Endothelial cell of umbilical vein (primary cell): ENCODE measurements around the gene RPIA. TPM values are rescaled to one million over a fixed set of nuclear protein-coding genes. Genes with fewer than 3 reads are reported as not detected.

Source experiments
- BruUV-seq: library from RNA; stranded (reverse); fragments of 400-500 nt; replicated peaks from 2 replicates; lab custom pipeline; 2021; lab: Mats Ljungman, UMichigan
- CTCF ChIA-PET: fragments of 300-600, 350-600 bp; sonication (Branson Sonifier 250); formaldehyde crosslinking; loops from one replicate; lab custom pipeline; 2021; ENCODE audit warnings: antibody characterized with exemption, inconsistent platforms; lab: Charles Lee
- POLR2A ChIA-PET: fragments of 300-600, 350-600 bp; sonication (Branson Sonifier 250); formaldehyde crosslinking; loops from one replicate; lab custom pipeline; 2021; ENCODE audit warnings: antibody characterized with exemption, inconsistent platforms; lab: Charles Lee
- DNase-seq: peaks from one replicate; pipeline ENCODE4 v3.0.0-alpha.2; 2011; ENCODE audit warnings: low read depth, low spot score
- FAIRE-seq: peaks from 2 replicates; lab custom pipeline; 2011; peaks lifted over from hg19 to GRCh38; lab: Jason Lieb, UNC
- H2AFZ ChIP-seq: 2 replicates; pipeline ENCODE4 v1.6.0; 2012; ENCODE audit warnings: low read depth, low read length, control low read depth, inconsistent platforms
- H3K27ac ChIP-seq: 2 replicates; pipeline ENCODE4 v1.5.1; 2011; ENCODE audit warnings: low read depth, mild to moderate bottlenecking, control low read depth, low read length, moderate library complexity; ENCODE audit not compliant: insufficient read depth
- H3K27me3 ChIP-seq, 2 experiments: 2 replicates each; pipeline versions ENCODE4 v1.6.0 to v1.6.1; 2011; ENCODE audit warnings: low read length in 2 of 2, mixed read lengths in 1 of 2; ENCODE audit not compliant: control insufficient read depth in 2 of 2, insufficient read depth in 2 of 2
- H3K36me3 ChIP-seq, 2 experiments: 2 replicates in 1 of 2; 3 replicates in 1 of 2; pipeline ENCODE4 v1.5.1; 2011; ENCODE audit warnings: low read length in 2 of 2, mild to moderate bottlenecking in 1 of 2, moderate library complexity in 1 of 2; ENCODE audit not compliant: control insufficient read depth in 2 of 2, insufficient read depth in 2 of 2; ENCODE audit errors: extremely low read depth in 1 of 2
- H3K4me1 ChIP-seq: 3 replicates; pipeline ENCODE4 v1.5.1; 2011; ENCODE audit warnings: mild to moderate bottlenecking, low read length; ENCODE audit not compliant: control insufficient read depth, insufficient read depth; ENCODE audit errors: extremely low read depth
- H3K4me2 ChIP-seq: 2 replicates; pipeline ENCODE4 v1.6.1; 2011; ENCODE audit warnings: low read length, control low read depth, mixed read lengths; ENCODE audit not compliant: insufficient read depth
- H3K4me3 ChIP-seq, 3 experiments: fragments of 200-600 bp in 1 of 3; sonication (generic), shearing (Covaris generic) in 1 of 3; replicated peaks in 1 of 3; 2 replicates each; pipeline ENCODE4 v1.5.1; 2011 to 2016; ENCODE audit warnings: control low read depth in 3 of 3, low read length in 3 of 3, mild to moderate bottlenecking in 2 of 3, inconsistent platforms in 1 of 3, low read depth in 1 of 3, moderate library complexity in 1 of 3; ENCODE audit not compliant: insufficient read depth in 1 of 3
- H3K79me2 ChIP-seq: 2 replicates; pipeline ENCODE4 v1.6.0; 2012; ENCODE audit warnings: low read length, inconsistent platforms; ENCODE audit not compliant: control insufficient read depth, insufficient read depth
- H3K9ac ChIP-seq: replicated peaks from 2 replicates; pipeline ENCODE3; 2011; ENCODE audit warnings: low read length, control low read depth; ENCODE audit not compliant: insufficient read depth; ENCODE audit errors: extremely low read depth
- H3K9me1 ChIP-seq: replicated peaks from 3 replicates; pipeline ENCODE4 v1.6.0; 2011; ENCODE audit warnings: mild to moderate bottlenecking, low read length; ENCODE audit not compliant: control insufficient read depth, insufficient read depth; ENCODE audit errors: extremely low read depth
- H3K9me3 ChIP-seq: replicated peaks from 2 replicates; pipeline ENCODE4 v1.5.1; 2012; ENCODE audit warnings: low read length, inconsistent platforms; ENCODE audit not compliant: control insufficient read depth, insufficient read depth
- H4K20me1 ChIP-seq: replicated peaks from 2 replicates; pipeline ENCODE3; 2011; ENCODE audit warnings: mild to moderate bottlenecking, low read length; ENCODE audit not compliant: control insufficient read depth, insufficient read depth; ENCODE audit errors: extremely low read depth
- FOS ChIP-seq: IDR thresholded peaks from 2 replicates; pipeline ENCODE4 v1.6.1; 2011; ENCODE audit warnings: mild to moderate bottlenecking, low read length, moderate library complexity, borderline replicate concordance; ENCODE audit not compliant: insufficient read depth
- GATA2 ChIP-seq: IDR thresholded peaks from 2 replicates; pipeline ENCODE4 v1.7.0; 2011; ENCODE audit warnings: low read depth, mild to moderate bottlenecking, moderate library complexity, mixed read lengths, low read length; ENCODE audit not compliant: insufficient read length, insufficient read depth
- JUN ChIP-seq: IDR thresholded peaks from 2 replicates; pipeline ENCODE4 v1.6.1; 2011; ENCODE audit warnings: borderline replicate concordance, low read depth; ENCODE audit not compliant: insufficient read length, insufficient read depth
- MAX ChIP-seq: IDR thresholded peaks from 2 replicates; pipeline ENCODE4 v1.6.1; 2011; ENCODE audit not compliant: insufficient read depth, insufficient read length
- MYC ChIP-seq: IDR thresholded peaks from one replicate; pipeline ENCODE4 v1.6.1; 2011; ENCODE audit warnings: mild to moderate bottlenecking, low read depth, low read length
- POLR2A ChIP-seq: IDR thresholded peaks from 2 replicates; pipeline ENCODE4 v1.6.1; 2012; ENCODE audit warnings: low read depth, mild to moderate bottlenecking, control low read depth, low read length
- POLR2AphosphoS5 ChIP-seq: IDR thresholded peaks from 2 replicates; pipeline ENCODE4 v1.6.1; 2012; ENCODE audit warnings: low read depth, mild to moderate bottlenecking, control low read depth, low read length, moderate library complexity; ENCODE audit not compliant: insufficient read depth
- dilution Hi-C: fragments of 300-500 bp; cut with MboI; formaldehyde crosslinking; loops from one replicate; pipeline ENCODE4 v1.15.0; 2019; ENCODE audit warnings: low sequenced_read_pairs; ENCODE audit not compliant: extremely low pct_ligation_motif_present
- intact Hi-C: fragments of 100-400 bp; cut with micrococcal nuclease; formaldehyde crosslinking; loops from one replicate; pipeline ENCODE4 v1.10.0; 2022
- polyA plus RNA-seq, 4 experiments: library from polyadenylated mRNA; depleted of rRNA in 3 of 4; stranded (reverse) in 3 of 4; unstranded in 1 of 4; fragments of >200 nt; gene quantifications; 2 replicates each; pipeline versions ENCODE4 v1.2.1 to v1.2.3, GENCODE V29; 2011 to 2012; ENCODE audit warnings: missing spikeins in 1 of 4
- total RNA-seq: library from RNA; stranded (reverse); gene quantifications from 2 replicates; pipeline ENCODE4 v1.2.3, GENCODE V29; 2021
- TF ChIP-seq, protein P1 (sequence below), 2 donors: IDR thresholded peaks; 1 replicate in 1 of 2; 2 replicates in 1 of 2; pipeline ENCODE4 v1.5.1; 2011; ENCODE audit warnings: low read length in 2 of 2, mild to moderate bottlenecking in 2 of 2, moderate library complexity in 2 of 2, control low read depth in 1 of 2, inconsistent platforms in 1 of 2, low read depth in 1 of 2; ENCODE audit not compliant: insufficient read depth in 1 of 2; ENCODE audit errors: extremely low read depth in 1 of 2

RPIA gene
- total and polyA plus RNA-seq, 2 donors (not counting 3 experiments of a cell fraction or from before 2014, with no cell fraction given), result 15.7 to 30.3 TPM

GRCh38 chr2:88698027-88698413 is 6.5 kb downstream of the RPIA start:
- H3K9me1 ChIP-seq, result no peaks in the 10 kb centered on the region
- H3K36me3 ChIP-seq, result peaks cover 0 to 6% of the 10 kb centered on the region in 2 experiments
- no peak overlapping the region for H3K9ac ChIP-seq
- H3K4me2 ChIP-seq, result no peak overlapping the region
- BruUV-seq, result no TSS peak
- POLR2A ChIA-PET, result no interaction called here
- no peak overlapping the region for H3K4me3 ChIP-seq
- no peaks in the 10 kb centered on the region for H3K9me3 ChIP-seq
- FAIRE-seq (no peak), DNase-seq (no peak)
- no peak overlapping the region for H2AFZ ChIP-seq
- CTCF ChIA-PET, result interaction anchor here (1.0 to 1.3 kb wide), 2 partner anchors 9 to 18 kb away, joined by 3 to 6 read pairs; no protein-coding TSS in a partner anchor
- H3K79me2 ChIP-seq, result peaks cover 47% of the 10 kb centered on the region
- no peaks in the 10 kb centered on the region for H4K20me1 ChIP-seq
- peaks cover 5% of the 10 kb centered on the region for H3K4me1 ChIP-seq
- H3K27me3 ChIP-seq, result no peaks in the 10 kb centered on the region
- no peak overlapping the region for H3K27ac ChIP-seq
- intact Hi-C loops (no loop called here), dilution Hi-C loops (no loop called here)
- TF ChIP-seq POLR2AphosphoS5 (no peak), FOS (no peak), MYC (no peak), GATA2 (no peak), JUN (no peak), POLR2A (no peak)

DNA sequence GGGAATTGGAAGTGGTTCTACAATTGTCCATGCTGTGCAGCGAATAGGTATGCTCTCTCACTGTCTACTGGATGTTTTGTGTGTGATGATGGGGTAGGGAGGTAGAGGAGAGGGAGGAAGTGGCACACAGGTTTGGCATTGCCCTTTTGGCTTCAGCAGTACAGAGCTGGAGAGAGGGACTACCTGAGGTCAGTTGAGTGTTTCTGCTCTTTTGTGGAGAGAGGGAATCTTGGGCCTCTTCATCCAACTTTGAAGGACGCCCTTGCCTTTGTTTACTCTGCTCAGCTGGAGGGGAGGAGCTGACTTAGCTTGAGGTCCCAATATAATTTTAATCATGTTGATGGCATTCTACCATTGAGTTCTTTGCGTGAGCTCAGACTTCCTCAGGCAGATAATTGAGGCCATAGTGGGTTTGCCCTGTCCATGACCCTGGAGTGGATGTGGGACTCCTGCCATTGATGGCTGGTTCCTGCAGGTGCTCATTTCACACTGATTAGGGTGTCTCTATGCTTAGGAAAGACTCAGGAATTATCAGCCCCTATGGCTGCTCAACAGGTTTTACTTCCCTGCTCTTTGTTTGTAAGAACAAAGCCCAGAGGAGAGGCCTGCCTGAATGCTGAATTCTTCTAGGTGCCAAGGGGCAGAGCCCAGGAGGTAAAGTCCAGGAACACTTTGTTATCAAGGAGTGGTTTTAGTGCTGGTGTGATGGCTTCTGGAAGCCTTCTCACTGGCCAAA is 7.2 kb downstream of the RPIA start:
- no peak overlapping the region for H2AFZ ChIP-seq
- H3K4me2 ChIP-seq, result no peak overlapping the region
- FAIRE-seq, result no peak
- H3K4me1 ChIP-seq, result peaks cover 5% of the 10 kb centered on the region
- no peak overlapping the region for H3K4me3 ChIP-seq
- H3K79me2 ChIP-seq, result peaks cover 40% of the 10 kb centered on the region
- no peak for DNase-seq
- H3K9me1 ChIP-seq, result no peaks in the 10 kb centered on the region
- no peaks in the 10 kb centered on the region for H4K20me1 ChIP-seq
- peaks cover 0 to 6% of the 10 kb centered on the region in 2 experiments for H3K36me3 ChIP-seq
- H3K9me3 ChIP-seq, result no peaks in the 10 kb centered on the region
- intact Hi-C loops (no loop called here), dilution Hi-C loops (no loop called here)
- no peaks in the 10 kb centered on the region for H3K27me3 ChIP-seq
- H3K9ac ChIP-seq, result no peak overlapping the region
- ChIA-PET CTCF (interaction anchor here (1.0 kb wide), 1 partner anchor 8 kb away, joined by 3 read pairs; no protein-coding TSS in a partner anchor), POLR2A (no interaction called here)
- no peak overlapping the region for H3K27ac ChIP-seq
- no TSS peak for BruUV-seq
- TF ChIP-seq MYC, result no peak
- TF ChIP-seq, protein P1, sequence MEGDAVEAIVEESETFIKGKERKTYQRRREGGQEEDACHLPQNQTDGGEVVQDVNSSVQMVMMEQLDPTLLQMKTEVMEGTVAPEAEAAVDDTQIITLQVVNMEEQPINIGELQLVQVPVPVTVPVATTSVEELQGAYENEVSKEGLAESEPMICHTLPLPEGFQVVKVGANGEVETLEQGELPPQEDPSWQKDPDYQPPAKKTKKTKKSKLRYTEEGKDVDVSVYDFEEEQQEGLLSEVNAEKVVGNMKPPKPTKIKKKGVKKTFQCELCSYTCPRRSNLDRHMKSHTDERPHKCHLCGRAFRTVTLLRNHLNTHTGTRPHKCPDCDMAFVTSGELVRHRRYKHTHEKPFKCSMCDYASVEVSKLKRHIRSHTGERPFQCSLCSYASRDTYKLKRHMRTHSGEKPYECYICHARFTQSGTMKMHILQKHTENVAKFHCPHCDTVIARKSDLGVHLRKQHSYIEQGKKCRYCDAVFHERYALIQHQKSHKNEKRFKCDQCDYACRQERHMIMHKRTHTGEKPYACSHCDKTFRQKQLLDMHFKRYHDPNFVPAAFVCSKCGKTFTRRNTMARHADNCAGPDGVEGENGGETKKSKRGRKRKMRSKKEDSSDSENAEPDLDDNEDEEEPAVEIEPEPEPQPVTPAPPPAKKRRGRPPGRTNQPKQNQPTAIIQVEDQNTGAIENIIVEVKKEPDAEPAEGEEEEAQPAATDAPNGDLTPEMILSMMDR (IDR thresholded peaks at IDR 0.05; ENCODE audit: extremely low read depth in 1 of 2, insufficient read depth in 1 of 2, low read depth in 1 of 2, low read length in 2 of 2), result no peak
- TF ChIP-seq JUN, result no peak
- TF ChIP-seq FOS, result no peak
- no peak for TF ChIP-seq MAX
